ENCODE measurements around the gene TMEM212. TPM values are rescaled to one million over a fixed set of nuclear protein-coding genes. Genes with fewer than 3 reads are reported as not detected.

The TMEM212 gene
- total and polyA plus RNA-seq, 2 of the 13 experiments (the other 11 are each of a cell fraction or from before 2014, with no cell fraction given): not detected

DNA sequence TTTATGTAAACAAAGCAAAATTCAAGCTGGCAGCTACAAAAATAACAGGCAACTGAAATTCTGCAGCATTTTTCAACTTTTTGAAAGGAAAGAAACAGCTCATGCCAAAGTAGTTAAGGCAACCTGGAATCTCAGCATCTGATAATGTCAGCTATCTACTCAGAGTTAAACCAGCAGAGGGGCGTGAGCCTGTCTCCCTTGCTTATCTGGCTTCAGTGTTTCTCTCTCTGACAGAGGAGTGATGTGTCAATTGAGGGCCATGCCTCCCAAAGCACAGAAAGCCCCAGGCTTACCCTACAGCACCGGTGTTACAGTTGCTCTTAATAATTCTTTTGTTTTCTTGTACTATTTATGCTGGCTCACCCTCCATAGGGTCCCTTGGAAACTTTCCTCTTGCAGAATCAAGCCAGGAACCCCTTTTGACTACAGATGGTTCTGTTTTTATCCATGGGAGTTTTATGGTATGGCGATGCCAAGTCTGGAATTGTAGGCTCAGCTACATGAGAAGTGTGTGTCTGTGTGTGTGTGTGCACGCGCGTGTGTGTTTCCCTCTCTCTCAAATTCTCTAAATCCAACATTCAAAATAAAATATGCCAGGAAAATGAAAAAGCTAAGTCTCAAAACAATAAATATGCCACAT lies 7.3 kb downstream of the TMEM212 start:
- FAIRE-seq (no peak), DNase-seq (ENCODE audit: low spot score) (no peak), ATAC-seq (peak; percentile 56)
- H4K20me1 ChIP-seq (ENCODE audit: insufficient read depth, low read length): no peaks in the 10 kb centered on the region
- in situ Hi-C loops (cut with HindIII; ENCODE audit: extremely low pct_ligation_motif_present, low pct_unique_long_range_greater_than_20kb): no loop called here
- no peak overlapping the region for H3K4me2 ChIP-seq (ENCODE audit: low read depth, low read length)
- peak overlapping the region; percentile 13 for H3K27ac ChIP-seq (ENCODE audit: extremely low read length, insufficient read depth, low read length)
- TF ChIP-seq BCL6 (CRISPR knock-in tag; IDR thresholded peaks at IDR 0.05) (no peak), STAT5B (CRISPR knock-in tag; IDR thresholded peaks at IDR 0.05) (no peak), REPIN1 (CRISPR knock-in tag; IDR thresholded peaks at IDR 0.05; ENCODE audit: borderline replicate concordance, low read depth) (no peak), STAG1 (CRISPR knock-in tag; IDR thresholded peaks at IDR 0.05) (peak; percentile 19), TP53 (CRISPR knock-in tag; conservative IDR thresholded peaks at IDR 0.05) (no peak), HMGA1 (CRISPR knock-in tag; conservative IDR thresholded peaks at IDR 0.05) (no peak), SYNCRIP (IDR thresholded peaks at IDR 0.05; ENCODE audit: insufficient read depth, low read depth, low read length) (no peak), SALL1 (CRISPR knock-in tag; IDR thresholded peaks at IDR 0.05) (no peak), ZFP41 (CRISPR knock-in tag; IDR thresholded peaks at IDR 0.05; ENCODE audit: borderline replicate concordance) (no peak), SIN3B (IDR thresholded peaks at IDR 0.05; ENCODE audit: low read length) (no peak)
- TF ChIP-seq, protein P1, sequence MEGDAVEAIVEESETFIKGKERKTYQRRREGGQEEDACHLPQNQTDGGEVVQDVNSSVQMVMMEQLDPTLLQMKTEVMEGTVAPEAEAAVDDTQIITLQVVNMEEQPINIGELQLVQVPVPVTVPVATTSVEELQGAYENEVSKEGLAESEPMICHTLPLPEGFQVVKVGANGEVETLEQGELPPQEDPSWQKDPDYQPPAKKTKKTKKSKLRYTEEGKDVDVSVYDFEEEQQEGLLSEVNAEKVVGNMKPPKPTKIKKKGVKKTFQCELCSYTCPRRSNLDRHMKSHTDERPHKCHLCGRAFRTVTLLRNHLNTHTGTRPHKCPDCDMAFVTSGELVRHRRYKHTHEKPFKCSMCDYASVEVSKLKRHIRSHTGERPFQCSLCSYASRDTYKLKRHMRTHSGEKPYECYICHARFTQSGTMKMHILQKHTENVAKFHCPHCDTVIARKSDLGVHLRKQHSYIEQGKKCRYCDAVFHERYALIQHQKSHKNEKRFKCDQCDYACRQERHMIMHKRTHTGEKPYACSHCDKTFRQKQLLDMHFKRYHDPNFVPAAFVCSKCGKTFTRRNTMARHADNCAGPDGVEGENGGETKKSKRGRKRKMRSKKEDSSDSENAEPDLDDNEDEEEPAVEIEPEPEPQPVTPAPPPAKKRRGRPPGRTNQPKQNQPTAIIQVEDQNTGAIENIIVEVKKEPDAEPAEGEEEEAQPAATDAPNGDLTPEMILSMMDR (CRISPR knock-in tag; IDR thresholded peaks at IDR 0.05): peak; percentile 18; the same call in 1 of the 2 replicates
- TF ChIP-seq, protein P2, sequence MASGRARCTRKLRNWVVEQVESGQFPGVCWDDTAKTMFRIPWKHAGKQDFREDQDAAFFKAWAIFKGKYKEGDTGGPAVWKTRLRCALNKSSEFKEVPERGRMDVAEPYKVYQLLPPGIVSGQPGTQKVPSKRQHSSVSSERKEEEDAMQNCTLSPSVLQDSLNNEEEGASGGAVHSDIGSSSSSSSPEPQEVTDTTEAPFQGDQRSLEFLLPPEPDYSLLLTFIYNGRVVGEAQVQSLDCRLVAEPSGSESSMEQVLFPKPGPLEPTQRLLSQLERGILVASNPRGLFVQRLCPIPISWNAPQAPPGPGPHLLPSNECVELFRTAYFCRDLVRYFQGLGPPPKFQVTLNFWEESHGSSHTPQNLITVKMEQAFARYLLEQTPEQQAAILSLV (CRISPR knock-in tag; IDR thresholded peaks at IDR 0.05; ENCODE audit: borderline replicate concordance): no peak
- TF ChIP-seq, protein P3, sequence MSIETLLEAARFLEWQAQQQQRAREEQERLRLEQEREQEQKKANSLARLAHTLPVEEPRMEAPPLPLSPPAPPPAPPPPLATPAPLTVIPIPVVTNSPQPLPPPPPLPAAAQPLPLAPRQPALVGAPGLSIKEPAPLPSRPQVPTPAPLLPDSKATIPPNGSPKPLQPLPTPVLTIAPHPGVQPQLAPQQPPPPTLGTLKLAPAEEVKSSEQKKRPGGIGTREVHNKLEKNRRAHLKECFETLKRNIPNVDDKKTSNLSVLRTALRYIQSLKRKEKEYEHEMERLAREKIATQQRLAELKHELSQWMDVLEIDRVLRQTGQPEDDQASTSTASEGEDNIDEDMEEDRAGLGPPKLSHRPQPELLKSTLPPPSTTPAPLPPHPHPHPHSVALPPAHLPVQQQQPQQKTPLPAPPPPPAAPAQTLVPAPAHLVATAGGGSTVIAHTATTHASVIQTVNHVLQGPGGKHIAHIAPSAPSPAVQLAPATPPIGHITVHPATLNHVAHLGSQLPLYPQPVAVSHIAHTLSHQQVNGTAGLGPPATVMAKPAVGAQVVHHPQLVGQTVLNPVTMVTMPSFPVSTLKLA (IDR thresholded peaks at IDR 0.05): no peak
- TF ChIP-seq, protein P4, sequence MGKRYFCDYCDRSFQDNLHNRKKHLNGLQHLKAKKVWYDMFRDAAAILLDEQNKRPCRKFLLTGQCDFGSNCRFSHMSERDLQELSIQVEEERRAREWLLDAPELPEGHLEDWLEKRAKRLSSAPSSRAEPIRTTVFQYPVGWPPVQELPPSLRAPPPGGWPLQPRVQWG (CRISPR knock-in tag; IDR thresholded peaks at IDR 0.05; ENCODE audit: borderline replicate concordance, low read depth): no peak
- TF ChIP-seq, protein P5, sequence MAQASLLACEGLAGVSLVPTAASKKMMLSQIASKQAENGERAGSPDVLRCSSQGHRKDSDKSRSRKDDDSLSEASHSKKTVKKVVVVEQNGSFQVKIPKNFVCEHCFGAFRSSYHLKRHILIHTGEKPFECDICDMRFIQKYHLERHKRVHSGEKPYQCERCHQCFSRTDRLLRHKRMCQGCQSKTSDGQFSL (CRISPR knock-in tag; IDR thresholded peaks at IDR 0.05): no peak
- POLR2A ChIA-PET: no interaction called here
- intact Hi-C loops (cut with micrococcal nuclease; ENCODE audit: unreplicated experiment): no loop called here
- CTCF ChIA-PET (ENCODE audit: low intra/inter-chr PET ratio, low total read pairs): no interaction called here
- H3K36me3 ChIP-seq (replicated peaks in 1 of 2; ENCODE audit: control insufficient read depth in 1 of 2, insufficient read depth in 2 of 2, low read length in 2 of 2): no peaks in the 10 kb centered on the region
- WGBS (ENCODE audit: low lambda C conversion rate): 94% methylated on average over 6 of the region's 6 CpGs
- H3K9ac ChIP-seq (ENCODE audit: insufficient read depth, low read depth, low read length): no peak overlapping the region
- BruUV-seq (replicated peaks): no TSS peak
- H3K9me3 ChIP-seq (ENCODE audit: low read length): peaks cover 21% of the 10 kb centered on the region
- peaks cover 53% of the 10 kb centered on the region for H3K4me1 ChIP-seq (ENCODE audit: insufficient read depth, low read length)
- no peak overlapping the region for H3K4me3 ChIP-seq (replicated peaks in 1 of 3; ENCODE audit: insufficient read depth in 1 of 3, low read depth in 2 of 3, low read length in 3 of 3)
- no peaks in the 10 kb centered on the region for H3K79me2 ChIP-seq (ENCODE audit: insufficient read depth, low read length)
- H2AFZ ChIP-seq (ENCODE audit: low read length): no peak overlapping the region
- H3K27me3 ChIP-seq (ENCODE audit: control insufficient read depth in 1 of 2, insufficient read depth in 2 of 2, low read length in 2 of 2): no peaks in the 10 kb centered on the region

Measured in HepG2 (cell line).